Measurements from ENCODE around the gene HS6ST2.

DNA sequence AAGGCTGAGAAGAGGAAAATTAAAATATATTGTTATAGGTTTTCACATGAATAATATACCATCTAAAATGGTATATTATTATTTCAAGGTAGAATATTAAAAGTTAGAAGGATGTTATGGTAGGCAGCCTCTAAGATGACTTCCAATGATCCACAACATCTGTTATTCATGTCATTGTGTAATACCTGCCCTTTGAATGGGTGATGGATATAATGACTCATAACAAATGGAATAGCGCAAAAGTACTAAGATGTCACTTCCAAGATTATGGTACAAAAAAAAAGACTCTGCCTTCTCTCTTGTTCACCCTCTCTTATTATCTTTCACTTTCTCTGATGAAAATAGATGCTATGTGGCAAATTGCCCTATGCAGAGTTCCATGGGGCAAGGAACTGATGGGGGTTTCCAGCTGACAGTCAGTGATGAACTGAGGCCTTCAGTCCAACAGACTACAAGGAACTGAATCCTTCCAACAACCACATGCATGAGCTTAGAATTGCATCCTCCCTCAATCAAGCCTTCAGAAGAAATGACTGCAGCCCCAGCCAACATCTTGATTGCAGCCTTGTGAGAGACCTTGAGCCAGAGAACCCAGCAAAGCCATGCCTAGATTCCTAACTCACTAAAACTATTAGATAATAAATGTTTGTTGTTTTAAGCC, 57.7 kb downstream of the HS6ST2 start:
- no peak for TF ChIP-seq POLR2A (IDR thresholded peaks at IDR 0.05; ENCODE audit: low read depth, low read length)
- no peak for TF ChIP-seq POLR2AphosphoS5 (IDR thresholded peaks at IDR 0.05; ENCODE audit: low read depth, low read length)
- TF ChIP-seq TAF1 (IDR thresholded peaks at IDR 0.05; ENCODE audit: borderline replicate concordance, low read depth, low read length), result no peak

Data from GM12892 (cell line).